Measurements from ENCODE around the gene CSNK1G1.

The CSNK1G1 gene

GRCh38 chr15:64247535-64247905 lies 108.5 kb downstream of the CSNK1G1 start:
- Histone ChIP-seq H3K4me3 (ENCODE audit: low read length) (no peak overlapping the region), H3K27me3 (ENCODE audit: control insufficient read depth, low read length) (no peaks in the 10 kb centered on the region), H3K4me2 (ENCODE audit: low read length) (no peak overlapping the region), H3F3A (ENCODE audit: control insufficient read depth, insufficient read depth) (no peaks in the 10 kb centered on the region), H3K36me3 (ENCODE audit: control insufficient read depth, low read length) (no peaks in the 10 kb centered on the region), H3K27ac (ENCODE audit: low read depth, low read length) (no peak overlapping the region), H3K79me2 (ENCODE audit: control insufficient read depth, low read length) (no peaks in the 10 kb centered on the region), H4K20me1 (ENCODE audit: control insufficient read depth, insufficient read depth, low read depth, low read length) (no peaks in the 10 kb centered on the region), H3K4me1 (ENCODE audit: control insufficient read depth, low read length) (no peaks in the 10 kb centered on the region), H3K9me2 (replicated peaks; ENCODE audit: control insufficient read depth, low read length) (no peaks in the 10 kb centered on the region), H3K9me3 (ENCODE audit: control insufficient read depth, insufficient read depth, low read length) (no peaks in the 10 kb centered on the region)
- TF ChIP-seq EZH2phosphoT487 (IDR thresholded peaks at IDR 0.05; ENCODE audit: borderline replicate concordance, low read length) (no peak), CTCF (IDR thresholded peaks at IDR 0.05; ENCODE audit: low read depth, low read length, poor library complexity, severe bottlenecking) (no peak)

GRCh38 chr15:64246364-64247189 lies 109.4 kb downstream of the CSNK1G1 start:
- Histone ChIP-seq H3K27me3 (ENCODE audit: control insufficient read depth, low read length) (no peaks in the 10 kb centered on the region), H3K9me3 (ENCODE audit: control insufficient read depth, insufficient read depth, low read length) (no peaks in the 10 kb centered on the region), H3K36me3 (ENCODE audit: control insufficient read depth, low read length) (no peaks in the 10 kb centered on the region), H4K20me1 (ENCODE audit: control insufficient read depth, insufficient read depth, low read depth, low read length) (no peaks in the 10 kb centered on the region), H3F3A (ENCODE audit: control insufficient read depth, insufficient read depth) (no peaks in the 10 kb centered on the region), H3K9me2 (replicated peaks; ENCODE audit: control insufficient read depth, low read length) (no peaks in the 10 kb centered on the region), H3K4me3 (ENCODE audit: low read length) (no peak overlapping the region), H3K27ac (ENCODE audit: low read depth, low read length) (no peak overlapping the region), H3K79me2 (ENCODE audit: control insufficient read depth, low read length) (peaks cover 3% of the 10 kb centered on the region; the same call in 1 of the 2 replicates), H3K4me2 (ENCODE audit: low read length) (no peak overlapping the region), H3K4me1 (ENCODE audit: control insufficient read depth, low read length) (no peaks in the 10 kb centered on the region)
- TF ChIP-seq EZH2phosphoT487 (IDR thresholded peaks at IDR 0.05; ENCODE audit: borderline replicate concordance, low read length), result no peak
- no peak for TF ChIP-seq CTCF (IDR thresholded peaks at IDR 0.05; ENCODE audit: low read depth, low read length, poor library complexity, severe bottlenecking)

GRCh38 chr15:64245405-64245804 lies 110.6 kb downstream of the CSNK1G1 start:
- Histone ChIP-seq H3K4me2 (ENCODE audit: low read length) (no peak overlapping the region), H3K4me1 (ENCODE audit: control insufficient read depth, low read length) (no peaks in the 10 kb centered on the region), H3K9me2 (replicated peaks; ENCODE audit: control insufficient read depth, low read length) (no peaks in the 10 kb centered on the region), H3K27ac (ENCODE audit: low read depth, low read length) (no peak overlapping the region), H3K4me3 (ENCODE audit: low read length) (no peak overlapping the region), H3K36me3 (ENCODE audit: control insufficient read depth, low read length) (no peaks in the 10 kb centered on the region), H3F3A (ENCODE audit: control insufficient read depth, insufficient read depth) (no peaks in the 10 kb centered on the region), H3K79me2 (ENCODE audit: control insufficient read depth, low read length) (peaks cover 3% of the 10 kb centered on the region; the same call in 1 of the 2 replicates), H4K20me1 (ENCODE audit: control insufficient read depth, insufficient read depth, low read depth, low read length) (no peaks in the 10 kb centered on the region), H3K27me3 (ENCODE audit: control insufficient read depth, low read length) (no peaks in the 10 kb centered on the region), H3K9me3 (ENCODE audit: control insufficient read depth, insufficient read depth, low read length) (no peaks in the 10 kb centered on the region)
- TF ChIP-seq EZH2phosphoT487 (IDR thresholded peaks at IDR 0.05; ENCODE audit: borderline replicate concordance, low read length), result no peak
- TF ChIP-seq CTCF (IDR thresholded peaks at IDR 0.05; ENCODE audit: low read depth, low read length, poor library complexity, severe bottlenecking), result no peak
